Left ventricle myocardium superior (tissue), 1 donor: Measurements from ENCODE around the gene SYT8. TPM values are rescaled to one million over a fixed set of nuclear protein-coding genes. Genes with fewer than 3 reads are reported as not detected.
A peak's percentile ranks its signal among the peaks of the same experiment; 100 is the strongest.

ENCODE experiments used
- ATAC-seq: fragments of 200-7000 bp; cut with Tn5 transposase; one replicate; pipeline ENCODE4 v1.9.1; 2020; ENCODE audit warnings: mild to moderate bottlenecking, moderate library complexity
- DNase-seq: peaks from one replicate; pipeline ENCODE4 v3.0.0-alpha.2; 2020
- intact Hi-C: fragments of 100-400 bp; cut with micrococcal nuclease; formaldehyde crosslinking; loops from one replicate; pipeline ENCODE4 v1.11.0; 2022
- total RNA-seq: library from RNA; stranded (reverse); fragmentation: NEBNext Ultra II Directional; extraction: Animal tissue kit (Norgen Biotek cat#: 25700); gene quantifications from one replicate; pipeline ENCODE4 v1.2.1, GENCODE V29; 2021
- donor health status: DM: no; HTN: yes; CAD: no; lungs with severe emphysema.

Gene SYT8
- total RNA-seq, 1 donor from 2014 or later, result not detected

GRCh38 chr11:1830004-1830321 is 4.8 kb upstream of the SYT8 start:
- ATAC-seq, result no peak
- DNase-seq, result peak; percentile 15
- intact Hi-C loops, result no loop called here

DNA sequence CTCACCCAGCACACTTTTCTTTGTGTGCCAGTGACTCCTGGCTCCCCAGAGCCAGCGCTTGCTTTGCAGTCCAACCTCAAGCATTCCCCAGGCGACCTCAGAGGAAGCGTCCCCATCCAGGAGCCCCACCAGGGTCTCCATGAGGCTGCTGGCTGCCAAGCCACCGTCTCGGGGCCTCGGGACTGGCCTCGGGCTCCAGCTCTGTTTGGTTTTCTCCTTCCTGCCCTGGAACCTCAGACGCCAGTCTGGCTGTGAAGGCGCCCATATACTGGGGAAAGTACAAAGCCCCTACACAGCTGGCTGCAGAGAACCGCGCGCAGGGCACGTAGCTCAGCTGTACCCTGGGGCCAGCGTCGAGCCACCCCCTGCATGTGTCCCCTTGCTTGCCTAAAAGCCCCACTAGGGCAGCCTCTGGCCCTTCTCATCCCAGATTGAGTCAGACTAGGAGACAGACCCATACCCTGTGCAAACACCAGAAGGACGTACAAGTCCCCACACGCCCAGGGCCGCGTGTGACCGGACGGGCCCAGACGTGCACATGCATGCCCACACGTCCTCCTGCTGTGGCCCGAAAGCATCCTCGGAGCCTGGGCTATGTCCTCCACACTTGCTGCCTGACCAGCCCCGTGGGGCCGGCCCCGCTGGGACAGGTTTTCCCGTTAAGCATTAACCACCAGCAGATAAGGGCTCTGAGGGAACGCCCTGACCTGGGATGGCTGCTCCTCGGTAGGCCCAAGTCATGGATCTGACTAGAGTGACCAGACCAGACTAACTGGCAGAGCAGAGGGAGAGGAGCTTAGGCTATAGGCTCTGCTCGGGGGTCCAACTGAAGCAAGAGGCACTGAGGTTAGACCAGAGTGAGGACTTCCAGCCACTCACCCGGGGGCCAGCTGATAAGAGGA is 4.2 kb upstream of the SYT8 start:
- no peak for ATAC-seq
- DNase-seq, result peak; percentile 26
- intact Hi-C loops, result no loop called here

DNA sequence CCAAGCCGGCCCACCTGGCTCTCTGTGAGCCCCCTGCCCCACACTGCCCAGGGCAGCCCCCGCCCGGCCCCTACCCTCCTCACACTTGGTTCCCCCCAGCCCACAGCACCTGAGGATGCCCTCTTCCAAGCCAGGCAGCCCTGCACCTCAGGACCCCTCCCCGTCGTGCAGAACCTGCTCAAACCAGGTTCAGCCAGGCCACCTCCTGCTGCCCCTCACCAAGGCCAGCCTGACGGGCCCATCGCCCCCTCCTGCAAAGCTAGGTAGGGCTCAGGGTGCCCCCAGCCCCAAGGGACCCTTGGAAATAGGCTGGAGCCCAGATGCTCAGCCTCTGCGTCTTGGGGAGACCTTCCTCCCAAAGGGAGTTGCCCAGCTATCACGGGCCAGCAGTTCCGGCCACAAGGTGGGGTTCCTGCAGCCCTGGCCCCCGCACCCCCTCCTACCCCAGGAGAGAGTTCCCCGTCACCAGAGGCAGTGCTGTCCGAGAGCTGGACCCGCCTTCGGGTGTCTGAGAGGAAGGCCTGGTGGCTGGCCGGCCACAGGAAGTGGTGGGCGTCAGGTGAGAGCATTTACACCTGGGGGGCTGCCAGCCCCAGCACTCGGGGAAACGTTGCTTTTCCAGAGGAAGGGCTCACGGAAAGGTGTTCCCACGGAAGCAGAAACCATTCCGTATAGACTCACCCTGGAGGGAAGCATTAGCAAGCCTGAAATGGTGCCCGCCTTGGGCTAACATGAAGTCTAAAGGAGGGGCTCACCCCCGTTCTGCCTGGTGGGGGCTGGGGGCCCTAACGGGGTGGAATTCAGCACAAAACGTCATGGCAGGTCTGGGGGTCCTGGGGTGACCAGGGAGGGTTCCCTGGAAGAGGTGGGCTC is 3.2 kb upstream of the SYT8 start:
- ATAC-seq, result no peak
- DNase-seq, result peak; percentile 18
- intact Hi-C loops, result loop anchor here (2.0 kb wide), 1 partner anchor 139 kb away; no protein-coding TSS in a partner anchor

DNA sequence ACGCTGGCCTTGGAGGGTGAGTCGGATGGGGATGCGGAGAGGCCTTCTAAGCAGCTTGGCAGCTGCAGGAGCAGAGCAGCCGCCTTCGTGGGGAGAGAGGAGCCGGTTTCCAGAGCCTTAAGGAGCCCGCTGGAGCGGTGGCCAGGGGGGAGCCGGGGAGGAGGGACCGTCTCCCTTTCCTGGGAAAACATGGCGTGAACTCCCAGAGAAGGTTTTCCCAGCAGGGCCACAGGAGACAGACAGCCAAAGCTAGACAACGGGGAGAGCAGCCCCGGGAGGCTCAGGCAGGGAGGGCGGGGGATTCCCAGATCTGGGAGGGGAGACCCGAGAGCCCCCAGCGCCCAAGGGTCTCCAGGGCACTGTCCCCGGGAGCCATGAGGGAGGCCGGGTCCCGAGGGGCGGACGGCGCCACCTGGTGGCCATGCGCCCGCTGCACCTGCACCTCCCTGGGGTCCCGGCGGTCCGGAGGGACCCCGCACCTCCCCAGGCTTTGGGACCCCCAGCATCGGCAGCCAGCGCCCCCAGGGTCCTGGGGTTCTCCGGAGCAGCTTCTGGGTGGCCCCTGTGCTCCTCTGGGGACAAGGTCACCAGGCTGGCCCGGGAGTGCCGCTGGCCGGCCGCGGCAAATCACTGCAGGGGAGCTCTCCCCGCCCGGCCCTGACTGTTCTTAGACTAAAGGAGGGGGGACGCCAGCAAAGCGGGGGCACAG is 2.4 kb upstream of the SYT8 start:
- ATAC-seq (peak; percentile 85), DNase-seq (peak; percentile 83)
- intact Hi-C loops, result loop anchor here (2.0 kb wide), 1 partner anchor 140 kb away; no protein-coding TSS in a partner anchor

DNA sequence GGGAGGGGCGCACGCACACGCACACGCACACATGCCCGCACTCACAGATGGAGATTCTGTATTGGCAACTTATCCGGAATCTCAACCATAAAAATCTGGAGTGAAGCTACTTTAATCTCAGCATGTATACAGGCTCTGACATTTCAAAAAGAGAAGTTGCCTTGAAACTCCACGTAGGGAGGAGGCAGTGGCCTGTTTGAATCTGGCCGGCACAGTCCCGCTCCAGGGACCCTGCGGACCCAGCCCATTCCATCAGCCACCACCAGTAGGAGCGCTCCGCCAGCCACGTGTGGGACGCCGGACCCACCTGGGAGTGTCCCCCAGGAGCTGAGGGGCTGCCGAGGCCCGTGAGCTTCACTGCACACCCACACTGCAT is 1.9 kb upstream of the SYT8 start:
- peak; percentile 27 for DNase-seq
- no peak for ATAC-seq
- intact Hi-C loops, result loop anchor here (2.0 kb wide), 1 partner anchor 140 kb away; no protein-coding TSS in a partner anchor

DNA sequence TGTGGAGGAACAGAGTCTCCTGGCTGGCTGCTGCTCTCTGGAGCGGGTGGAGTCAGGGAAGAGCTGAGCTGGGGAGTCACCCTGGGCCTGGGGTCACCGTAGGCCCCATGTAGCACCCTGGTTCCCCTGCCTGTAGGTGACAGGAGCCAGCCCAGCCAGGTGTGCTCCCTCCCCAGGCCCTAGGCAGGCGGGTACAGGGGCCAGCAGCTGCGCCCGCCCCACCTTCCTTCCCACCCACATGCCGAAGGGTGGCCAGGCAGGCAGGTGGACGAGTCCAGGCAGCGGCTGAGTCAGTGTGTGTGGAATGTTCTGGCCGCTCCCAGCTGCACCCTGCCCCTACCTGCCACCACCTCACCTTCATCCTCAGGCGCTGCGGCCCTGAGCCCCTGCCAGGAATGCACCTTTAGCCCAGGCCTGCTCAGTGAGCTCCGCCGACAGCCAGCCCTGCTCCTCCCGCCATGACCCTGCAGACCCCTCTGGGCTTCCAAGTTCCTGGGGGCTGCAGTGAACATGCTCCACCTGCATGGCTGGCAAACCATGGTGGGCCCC is 654 bp upstream of the SYT8 start:
- intact Hi-C loops, result no loop called here

GRCh38 chr11:1835671-1836010 is 851 bp downstream of the SYT8 start:
- ATAC-seq (no peak), DNase-seq (peak; percentile 37)
- intact Hi-C loops, result loop anchor here (5.0 kb wide), 1 partner anchor 317 kb away; no protein-coding TSS in a partner anchor

More for the DNA sequence above, 654 bp upstream of the SYT8 start:
- ATAC-seq (no peak), DNase-seq (peak; percentile 25)

- DNase-seq (peak; percentile 30), ATAC-seq (no peak)
- intact Hi-C loops, result loop anchor here (5.0 kb wide), 1 partner anchor 316 kb away; no protein-coding TSS in a partner anchor
Observed at GRCh38 chr11:1836011-1836945, 1.5 kb downstream of the SYT8 start.

DNA sequence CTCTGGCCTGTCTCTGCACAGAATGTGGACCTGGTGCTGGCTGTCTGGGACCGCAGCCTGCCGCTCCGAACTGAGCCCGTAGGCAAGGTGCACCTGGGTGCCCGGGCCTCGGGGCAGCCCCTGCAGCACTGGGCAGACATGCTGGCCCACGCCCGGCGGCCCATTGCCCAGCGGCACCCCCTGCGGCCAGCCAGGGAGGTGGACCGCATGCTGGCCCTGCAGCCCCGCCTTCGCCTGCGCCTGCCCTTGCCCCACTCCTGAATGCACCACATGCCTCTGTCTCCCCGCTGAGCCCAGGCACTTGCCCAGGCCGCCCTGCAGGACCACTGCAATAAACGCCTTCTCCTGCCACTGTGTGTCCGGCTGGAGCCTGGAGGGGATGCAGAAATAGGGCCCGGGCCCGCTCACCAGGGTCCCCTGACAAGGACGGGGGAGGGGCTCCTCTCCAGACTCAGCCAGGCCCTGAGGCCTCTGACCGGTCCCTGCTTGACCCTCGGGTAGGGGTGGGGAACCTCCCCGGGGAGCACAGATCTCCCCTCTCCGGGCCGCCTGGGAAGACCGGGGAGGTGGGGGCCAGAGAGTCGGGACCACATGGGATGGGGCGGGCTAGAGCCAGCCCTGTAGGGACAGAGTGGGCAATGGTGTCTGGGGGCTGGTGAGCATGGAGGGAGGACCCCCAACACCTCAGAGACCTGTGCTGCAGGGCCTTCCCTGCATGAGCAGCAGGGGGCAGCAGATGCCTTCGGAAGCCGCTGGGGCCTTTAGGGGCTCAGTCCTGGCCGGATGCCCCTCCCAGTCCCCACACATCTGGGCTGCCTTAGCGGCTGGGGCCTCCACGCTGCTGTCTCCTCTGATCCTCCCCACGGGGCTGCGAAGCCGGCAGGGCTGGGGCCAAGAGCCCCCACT is 2.6 kb downstream of the SYT8 start:
- DNase-seq, result peak; percentile 84
- intact Hi-C loops, result loop anchor here (5.0 kb wide), 1 partner anchor 315 kb away; no protein-coding TSS in a partner anchor
- ATAC-seq, result peak; percentile 53

DNA sequence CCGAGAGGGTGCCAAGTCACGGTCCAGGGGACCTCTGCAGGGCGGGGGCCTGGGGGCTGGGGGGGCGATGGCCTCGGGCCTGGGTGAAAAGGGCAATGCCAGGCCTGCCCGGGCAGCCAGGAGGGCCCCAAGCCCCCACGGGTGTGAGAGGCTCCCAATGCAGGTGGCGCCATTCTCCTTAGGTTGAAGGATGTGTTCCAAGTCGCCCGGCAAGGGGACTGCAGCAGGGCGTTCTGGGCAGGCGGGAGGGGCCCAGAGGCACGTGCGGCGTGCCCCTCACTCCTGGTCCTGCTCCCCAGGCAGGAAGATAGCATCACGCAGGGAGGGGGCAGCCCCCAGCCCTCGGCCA is 3.3 kb downstream of the SYT8 start:
- intact Hi-C loops, result loop anchor here (5.0 kb wide), 1 partner anchor 314 kb away; no protein-coding TSS in a partner anchor
- DNase-seq (no peak), ATAC-seq (no peak)

DNA sequence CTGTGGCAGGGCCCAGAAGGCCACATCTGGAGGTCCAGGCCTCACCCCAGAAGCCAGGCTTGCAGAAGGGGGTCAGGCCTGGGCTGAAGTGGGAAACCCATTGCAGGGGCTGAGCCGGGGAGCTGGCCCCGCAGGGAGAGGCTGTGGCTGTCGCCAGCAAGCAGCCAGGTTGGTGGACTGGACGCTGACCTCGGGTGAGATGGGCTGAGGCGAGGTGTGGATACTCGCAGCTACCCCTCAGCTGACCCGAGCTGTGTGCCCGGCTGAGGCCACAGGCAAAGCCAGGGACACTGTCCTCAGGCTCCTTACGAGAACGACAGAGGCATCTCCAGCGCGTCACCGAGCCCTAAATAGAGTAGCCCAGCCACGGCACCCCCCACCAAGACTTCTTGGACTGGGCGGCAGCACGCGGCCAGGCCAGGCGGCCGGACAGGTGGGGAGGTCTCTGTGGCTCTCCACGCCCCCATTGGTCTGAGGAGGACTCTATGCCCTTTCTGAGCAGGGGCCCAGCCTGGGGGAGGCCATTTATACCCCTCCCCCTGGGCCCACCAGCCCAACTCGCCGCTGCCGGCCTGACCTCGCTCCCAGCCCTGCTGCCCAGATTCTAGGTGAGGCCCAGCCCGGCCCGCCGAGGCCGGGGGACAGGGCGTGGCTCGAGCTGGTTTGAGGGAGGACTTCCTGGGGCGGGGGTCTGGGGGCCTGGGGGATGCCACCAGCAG is 3.8 kb downstream of the SYT8 start, which contains the start of gene TNNI2:
TNNI2 (plus strand) TSS at position 556 of the 719 bp plus-strand sequence. CDS start 716 bp downstream, outside the sequence.
- intact Hi-C loops, result loop anchor here (5.0 kb wide), 1 partner anchor 314 kb away; no protein-coding TSS in a partner anchor
- ATAC-seq, result no peak
- DNase-seq, result peak; percentile 27

DNA sequence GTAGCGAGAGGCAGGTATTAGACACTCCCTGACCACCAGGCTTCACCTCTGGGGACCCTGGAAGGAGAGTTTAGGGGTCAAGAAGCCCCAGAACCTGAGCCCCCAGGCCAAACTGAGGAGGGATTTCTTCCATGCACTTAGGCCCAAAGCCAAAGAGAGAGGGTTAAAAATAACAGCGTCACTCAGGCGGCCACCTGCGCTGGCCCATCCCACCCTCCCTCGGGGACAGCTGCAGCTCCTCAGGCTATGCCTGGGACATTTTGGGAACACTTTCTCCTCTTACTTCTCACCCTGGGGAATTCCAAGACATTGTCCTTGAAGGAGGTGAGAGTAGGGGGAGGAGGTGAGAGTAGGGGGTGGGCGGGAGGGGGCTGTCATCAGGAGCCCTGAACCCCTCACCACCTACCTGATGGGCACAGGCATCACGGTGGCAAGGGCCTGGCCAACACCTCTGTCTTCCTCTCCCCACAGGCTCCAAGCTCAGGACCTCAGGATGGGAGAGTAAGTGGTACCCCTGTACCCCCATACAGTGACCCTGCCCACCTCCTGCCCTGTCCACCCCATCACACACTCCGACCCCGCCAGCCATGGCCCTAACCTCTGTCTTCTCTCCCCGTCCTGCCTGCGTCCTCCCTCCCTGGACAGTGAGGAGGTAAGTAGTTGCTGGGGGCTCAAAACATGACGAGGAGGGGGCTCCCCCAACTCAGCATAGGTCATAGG is 4.6 kb downstream of the SYT8 start:
- ATAC-seq, result no peak
- peak; percentile 12 for DNase-seq
- intact Hi-C loops, result loop anchor here (5.0 kb wide), 1 partner anchor 313 kb away; no protein-coding TSS in a partner anchor

DNA sequence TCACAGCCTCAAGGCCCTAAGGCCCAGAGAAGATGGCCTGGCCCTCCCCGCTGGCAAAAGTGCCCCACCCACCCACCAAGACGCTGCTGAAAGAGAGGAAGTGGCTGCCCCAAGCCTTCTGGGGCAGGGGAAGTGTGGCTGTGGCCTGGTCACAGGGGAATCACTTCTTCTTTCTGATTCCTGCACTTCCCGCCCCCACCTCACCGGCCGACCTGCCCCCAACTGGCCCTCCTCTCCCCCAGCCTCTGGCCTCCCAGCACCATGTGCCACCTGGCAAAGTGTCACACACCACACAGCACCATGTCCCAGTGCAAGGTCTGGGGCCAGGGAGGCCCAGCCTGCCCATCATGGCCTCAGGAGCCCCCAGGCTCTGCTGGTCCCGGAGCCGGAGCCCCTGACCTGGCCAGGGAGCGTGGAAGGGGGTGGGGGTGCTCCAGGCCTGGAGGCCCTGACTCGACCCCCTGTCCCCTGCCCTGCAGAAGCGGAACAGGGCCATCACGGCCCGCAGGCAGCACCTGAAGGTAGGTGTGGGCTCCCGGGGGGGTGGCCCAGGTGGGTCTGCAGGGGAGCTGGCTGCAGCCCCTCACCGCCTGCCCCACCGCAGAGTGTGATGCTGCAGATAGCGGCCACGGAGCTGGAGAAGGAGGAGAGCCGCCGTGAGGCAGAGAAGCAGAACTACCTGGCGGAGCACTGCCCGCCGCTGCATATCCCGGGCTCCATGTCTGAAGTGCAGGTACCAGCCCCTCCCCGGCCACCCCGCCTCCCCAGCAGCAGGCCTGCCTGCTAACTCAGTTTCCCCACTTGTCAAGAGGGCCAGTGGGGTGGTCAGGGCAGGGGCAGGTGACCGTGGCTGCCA is 5.4 kb downstream of the SYT8 start:
- DNase-seq (peak; percentile 67), ATAC-seq (peak; percentile 3)
- intact Hi-C loops, result loop anchor here (5.0 kb wide), 1 partner anchor 312 kb away; no protein-coding TSS in a partner anchor

DNA sequence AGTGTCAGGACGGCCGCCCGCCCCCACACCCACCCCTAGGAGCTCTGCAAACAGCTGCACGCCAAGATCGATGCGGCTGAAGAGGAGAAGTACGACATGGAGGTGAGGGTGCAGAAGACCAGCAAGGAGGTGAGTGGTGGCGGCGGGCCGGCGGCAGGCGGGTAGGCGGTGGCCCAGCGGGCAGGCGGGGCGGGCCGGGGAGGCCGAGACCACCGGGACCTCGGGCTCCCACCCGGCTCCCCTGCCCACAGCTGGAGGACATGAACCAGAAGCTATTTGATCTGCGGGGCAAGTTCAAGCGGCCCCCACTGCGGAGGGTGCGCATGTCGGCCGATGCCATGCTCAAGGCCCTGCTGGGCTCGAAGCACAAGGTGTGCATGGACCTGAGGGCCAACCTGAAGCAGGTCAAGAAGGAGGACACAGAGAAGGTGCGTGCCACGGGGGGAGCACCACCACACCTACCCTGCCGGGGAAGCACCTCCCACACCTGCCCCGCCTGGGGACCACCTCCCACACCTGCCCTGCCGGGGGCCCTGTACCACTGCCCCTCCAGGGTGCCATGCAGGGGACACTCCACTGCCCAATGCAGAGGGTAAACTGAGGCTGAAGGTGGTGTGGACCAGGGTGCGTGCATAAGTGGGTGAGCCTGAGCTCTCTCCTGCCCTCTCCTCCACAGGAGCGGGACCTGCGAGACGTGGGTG is 6.1 kb downstream of the SYT8 start:
- DNase-seq (peak; percentile 26), ATAC-seq (no peak)
- intact Hi-C loops, result no loop called here
